ENCODE data around the gene ETV6. TPM values are rescaled to one million over a fixed set of nuclear protein-coding genes. Genes with fewer than 3 reads are reported as not detected.
"Not testable (repeated sequence)": the region's sequence is repeated elsewhere in the genome, so short reads cannot be mapped to it uniquely, and the experiment has no call there.

The ETV6 gene
- total RNA-seq, 1 experiment from 2014 or later, result 19.3 TPM

DNA sequence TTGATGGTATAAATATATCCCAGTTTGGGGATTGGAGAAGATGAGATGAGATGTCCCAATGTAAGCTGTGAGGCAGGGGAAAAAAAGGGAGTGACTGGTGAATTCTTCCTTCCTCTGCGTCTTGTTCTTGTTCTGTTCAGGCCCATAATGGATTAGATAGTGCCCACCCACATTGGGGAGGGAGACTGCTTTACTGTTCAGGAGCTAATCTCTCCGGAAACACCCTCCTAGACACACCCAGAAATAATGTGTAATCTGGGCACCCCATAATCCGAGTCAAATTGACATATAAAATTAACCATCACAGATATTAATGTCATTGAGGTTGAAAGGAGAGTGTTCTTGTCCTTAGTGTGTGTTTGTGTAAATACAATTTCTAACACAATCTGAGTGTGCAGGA, 29.3 kb downstream of the ETV6 start:
- TF ChIP-seq, protein P1, sequence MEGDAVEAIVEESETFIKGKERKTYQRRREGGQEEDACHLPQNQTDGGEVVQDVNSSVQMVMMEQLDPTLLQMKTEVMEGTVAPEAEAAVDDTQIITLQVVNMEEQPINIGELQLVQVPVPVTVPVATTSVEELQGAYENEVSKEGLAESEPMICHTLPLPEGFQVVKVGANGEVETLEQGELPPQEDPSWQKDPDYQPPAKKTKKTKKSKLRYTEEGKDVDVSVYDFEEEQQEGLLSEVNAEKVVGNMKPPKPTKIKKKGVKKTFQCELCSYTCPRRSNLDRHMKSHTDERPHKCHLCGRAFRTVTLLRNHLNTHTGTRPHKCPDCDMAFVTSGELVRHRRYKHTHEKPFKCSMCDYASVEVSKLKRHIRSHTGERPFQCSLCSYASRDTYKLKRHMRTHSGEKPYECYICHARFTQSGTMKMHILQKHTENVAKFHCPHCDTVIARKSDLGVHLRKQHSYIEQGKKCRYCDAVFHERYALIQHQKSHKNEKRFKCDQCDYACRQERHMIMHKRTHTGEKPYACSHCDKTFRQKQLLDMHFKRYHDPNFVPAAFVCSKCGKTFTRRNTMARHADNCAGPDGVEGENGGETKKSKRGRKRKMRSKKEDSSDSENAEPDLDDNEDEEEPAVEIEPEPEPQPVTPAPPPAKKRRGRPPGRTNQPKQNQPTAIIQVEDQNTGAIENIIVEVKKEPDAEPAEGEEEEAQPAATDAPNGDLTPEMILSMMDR (IDR thresholded peaks at IDR 0.05; ENCODE audit: unreplicated experiment), result no peak
- Mint-ChIP-seq H3K36me3 (ENCODE audit: insufficient read depth, unreplicated experiment) (no peaks in the 10 kb centered on the region), H3K9me3 (ENCODE audit: unreplicated experiment) (no peaks in the 10 kb centered on the region), H3K27me3 (ENCODE audit: insufficient read depth, unreplicated experiment) (no peaks in the 10 kb centered on the region), H3K4me1 (ENCODE audit: insufficient read depth, unreplicated experiment) (peaks cover 14% of the 10 kb centered on the region), H3K4me3 (ENCODE audit: unreplicated experiment) (no peak overlapping the region), H3K27ac (ENCODE audit: low read depth, unreplicated experiment) (no peak overlapping the region)
- intact Hi-C loops (cut with micrococcal nuclease), result no loop called here
- ChIA-PET POLR2A (interaction anchor here (0.7 to 1.4 kb wide), 3 partner anchors 16 to 146 kb away, joined by 3 read pairs; no protein-coding TSS in a partner anchor), CTCF (no interaction called here)
- no TSS peak for BruUV-seq (replicated peaks)
- no peak for DNase-seq (ENCODE audit: unreplicated experiment)

DNA sequence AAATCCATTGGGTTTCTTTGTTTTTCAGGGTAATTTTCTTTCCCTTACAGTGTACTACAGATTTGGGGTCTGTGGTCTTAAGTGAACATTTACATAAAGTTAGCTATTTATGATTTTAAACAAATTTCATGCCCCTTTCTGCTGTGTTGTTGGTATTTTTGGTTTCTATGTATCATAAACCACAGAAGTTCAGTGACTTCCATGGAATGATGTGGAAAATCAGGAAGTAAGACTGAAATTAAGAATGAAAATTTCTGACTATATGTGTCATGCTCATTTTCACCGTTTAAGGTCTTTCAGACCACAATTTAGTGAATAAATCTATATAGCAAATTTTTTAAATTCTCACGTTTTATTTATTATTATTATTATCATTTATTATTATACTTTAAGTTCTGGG, 31.7 kb downstream of the ETV6 start:
- no peaks in the 10 kb centered on the region for H3K9me3 Mint-ChIP-seq (ENCODE audit: unreplicated experiment)
- no peaks in the 10 kb centered on the region for H3K36me3 Mint-ChIP-seq (ENCODE audit: insufficient read depth, unreplicated experiment)
- no peak overlapping the region for H3K4me3 Mint-ChIP-seq (ENCODE audit: unreplicated experiment)
- CTCF ChIA-PET, result interaction anchor here (1.0 kb wide), 1 partner anchor 9 kb away, joined by 3 read pairs; no protein-coding TSS in a partner anchor
- TF ChIP-seq, protein P1 (IDR thresholded peaks at IDR 0.05; ENCODE audit: unreplicated experiment), result no peak
- no peak for DNase-seq (ENCODE audit: unreplicated experiment)
- no TSS peak for BruUV-seq (replicated peaks)
- POLR2A ChIA-PET, result no interaction called here
- intact Hi-C loops (cut with micrococcal nuclease), result no loop called here
- H3K27ac Mint-ChIP-seq (ENCODE audit: low read depth, unreplicated experiment), result no peak overlapping the region
- no peaks in the 10 kb centered on the region for H3K27me3 Mint-ChIP-seq (ENCODE audit: insufficient read depth, unreplicated experiment)
- peaks cover 11% of the 10 kb centered on the region for H3K4me1 Mint-ChIP-seq (ENCODE audit: insufficient read depth, unreplicated experiment)

DNA sequence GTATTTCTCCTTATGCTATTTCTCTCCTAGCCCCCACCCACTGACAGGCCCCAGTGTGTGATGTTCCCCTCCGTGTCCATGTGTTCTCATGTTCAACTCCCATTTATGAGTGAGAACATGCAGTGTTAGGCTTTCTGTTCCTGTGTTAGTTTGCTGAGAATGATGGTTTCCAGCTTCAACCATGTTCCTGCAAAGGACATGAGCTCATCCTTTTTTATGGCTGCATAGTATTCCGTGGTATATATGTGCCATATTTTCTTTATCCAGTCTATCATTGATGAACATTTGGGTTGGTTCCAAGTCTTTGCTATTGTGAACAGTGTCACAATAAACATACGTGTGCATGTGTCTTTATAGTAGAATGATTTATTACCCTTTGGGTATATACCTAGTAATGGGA, 32.2 kb downstream of the ETV6 start:
- H3K9me3 Mint-ChIP-seq (ENCODE audit: unreplicated experiment); BruUV-seq (replicated peaks); H3K4me1 Mint-ChIP-seq (ENCODE audit: insufficient read depth, unreplicated experiment); POLR2A ChIA-PET; H3K36me3 Mint-ChIP-seq (ENCODE audit: insufficient read depth, unreplicated experiment); H3K4me3 Mint-ChIP-seq (ENCODE audit: unreplicated experiment); H3K27me3 Mint-ChIP-seq (ENCODE audit: insufficient read depth, unreplicated experiment); H3K27ac Mint-ChIP-seq (ENCODE audit: low read depth, unreplicated experiment); DNase-seq (ENCODE audit: unreplicated experiment); intact Hi-C loops (cut with micrococcal nuclease): not testable (repeated sequence)
- CTCF ChIA-PET, result interaction anchor here (1.0 kb wide), 1 partner anchor 9 kb away, joined by 3 read pairs; no protein-coding TSS in a partner anchor

DNA sequence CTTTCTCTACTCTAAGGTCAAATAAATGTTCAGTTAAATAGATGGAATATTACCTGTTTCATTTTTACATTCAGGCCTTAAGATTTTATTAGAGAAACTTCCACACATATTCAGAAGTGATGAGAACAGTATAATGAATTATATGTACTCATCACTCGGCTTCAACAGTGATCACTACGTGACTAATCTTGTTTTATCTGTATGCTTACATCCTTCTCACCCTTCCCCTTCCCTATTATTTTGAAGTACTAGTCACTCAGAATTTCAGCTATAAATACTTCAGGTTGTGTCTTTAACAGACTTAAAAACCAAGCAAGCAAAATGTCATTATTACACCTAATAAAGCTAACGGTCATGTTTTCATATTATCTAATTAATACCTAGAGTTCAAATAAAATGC, 34.9 kb downstream of the ETV6 start:
- H3K27ac Mint-ChIP-seq (ENCODE audit: low read depth, unreplicated experiment), result peak overlapping the region; percentile 73
- BruUV-seq (replicated peaks), result no TSS peak
- H3K4me1 Mint-ChIP-seq (ENCODE audit: insufficient read depth, unreplicated experiment), result peaks cover 27% of the 10 kb centered on the region
- DNase-seq (ENCODE audit: unreplicated experiment), result no peak
- no peaks in the 10 kb centered on the region for H3K27me3 Mint-ChIP-seq (ENCODE audit: insufficient read depth, unreplicated experiment)
- TF ChIP-seq, protein P1 (IDR thresholded peaks at IDR 0.05; ENCODE audit: unreplicated experiment), result no peak
- no peak overlapping the region for H3K4me3 Mint-ChIP-seq (ENCODE audit: unreplicated experiment)
- no peaks in the 10 kb centered on the region for H3K9me3 Mint-ChIP-seq (ENCODE audit: unreplicated experiment)
- ChIA-PET CTCF (interaction anchor here (0.7 to 0.9 kb wide), 4 partner anchors 12 to 75 kb away, joined by 3 to 4 read pairs (median 3); no protein-coding TSS in a partner anchor), POLR2A (interaction anchor here (0.8 to 1.9 kb wide), 4 partner anchors 12 to 63 kb away, joined by 3 to 9 read pairs (median 5); no protein-coding TSS in a partner anchor)
- intact Hi-C loops (cut with micrococcal nuclease), result no loop called here
- H3K36me3 Mint-ChIP-seq (ENCODE audit: insufficient read depth, unreplicated experiment), result peaks cover 11% of the 10 kb centered on the region

Measured in MCF 10A (cell line).